HG02870 (cell line): ENCODE measurements around the gene ACOT4.
A peak's percentile ranks its signal among the peaks of the same experiment; 100 is the strongest.
"Not testable (repeated sequence)": the region's sequence is repeated elsewhere in the genome, so short reads cannot be mapped to it uniquely, and the experiment has no call there.

Experiments used
- ATAC-seq: cut with Tn5 transposase; IDR thresholded peaks from one replicate; pipeline ENCODE4 v1.9.1; 2021; ENCODE audit warnings: mild to moderate bottlenecking, moderate library complexity; ENCODE audit not compliant: unreplicated experiment

ACOT4 gene

DNA sequence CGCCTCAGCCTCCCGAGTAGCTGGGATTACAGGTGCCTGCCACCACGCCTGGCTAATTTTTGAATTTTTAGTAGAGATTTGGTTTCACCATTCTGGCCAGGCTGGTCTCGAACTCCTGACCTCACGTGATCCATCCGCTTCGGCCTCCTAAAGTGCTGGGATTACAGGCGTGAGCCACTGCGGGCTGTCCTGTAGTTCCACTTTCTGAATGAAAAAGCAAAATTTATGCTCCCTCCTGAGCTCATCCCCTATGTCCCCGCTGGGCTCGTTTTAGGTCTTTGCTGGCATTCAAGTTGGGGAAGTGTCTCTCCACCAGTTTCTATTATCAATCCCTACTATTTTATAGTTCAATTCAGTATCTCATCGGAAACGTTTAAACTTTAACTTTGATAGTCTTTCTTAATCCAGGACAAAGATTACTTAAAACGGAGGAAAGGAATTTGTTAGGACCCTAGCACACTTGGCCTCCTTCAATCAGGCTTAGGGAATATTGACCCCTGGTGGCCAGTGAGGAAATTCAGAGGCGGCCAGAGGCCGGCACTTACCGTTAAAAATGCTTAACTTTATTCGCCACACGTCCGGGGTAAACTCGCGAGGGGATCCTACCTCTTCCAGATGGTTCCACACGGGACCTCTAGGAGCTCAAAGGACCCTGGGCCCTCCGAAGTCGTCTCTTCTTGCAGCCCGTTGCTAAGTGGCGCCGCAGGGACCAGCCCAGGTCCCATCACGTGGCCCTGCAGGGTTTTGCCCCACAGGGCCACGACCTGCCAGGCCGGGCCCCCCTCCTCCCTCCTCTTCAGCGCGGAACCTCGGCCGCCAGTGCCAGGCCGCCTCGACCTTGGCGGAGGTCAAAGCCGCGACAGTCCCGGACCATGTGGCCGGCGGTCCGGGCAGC is 41.7 kb downstream of the ACOT4 start:
- peak; percentile 62 for ATAC-seq

DNA sequence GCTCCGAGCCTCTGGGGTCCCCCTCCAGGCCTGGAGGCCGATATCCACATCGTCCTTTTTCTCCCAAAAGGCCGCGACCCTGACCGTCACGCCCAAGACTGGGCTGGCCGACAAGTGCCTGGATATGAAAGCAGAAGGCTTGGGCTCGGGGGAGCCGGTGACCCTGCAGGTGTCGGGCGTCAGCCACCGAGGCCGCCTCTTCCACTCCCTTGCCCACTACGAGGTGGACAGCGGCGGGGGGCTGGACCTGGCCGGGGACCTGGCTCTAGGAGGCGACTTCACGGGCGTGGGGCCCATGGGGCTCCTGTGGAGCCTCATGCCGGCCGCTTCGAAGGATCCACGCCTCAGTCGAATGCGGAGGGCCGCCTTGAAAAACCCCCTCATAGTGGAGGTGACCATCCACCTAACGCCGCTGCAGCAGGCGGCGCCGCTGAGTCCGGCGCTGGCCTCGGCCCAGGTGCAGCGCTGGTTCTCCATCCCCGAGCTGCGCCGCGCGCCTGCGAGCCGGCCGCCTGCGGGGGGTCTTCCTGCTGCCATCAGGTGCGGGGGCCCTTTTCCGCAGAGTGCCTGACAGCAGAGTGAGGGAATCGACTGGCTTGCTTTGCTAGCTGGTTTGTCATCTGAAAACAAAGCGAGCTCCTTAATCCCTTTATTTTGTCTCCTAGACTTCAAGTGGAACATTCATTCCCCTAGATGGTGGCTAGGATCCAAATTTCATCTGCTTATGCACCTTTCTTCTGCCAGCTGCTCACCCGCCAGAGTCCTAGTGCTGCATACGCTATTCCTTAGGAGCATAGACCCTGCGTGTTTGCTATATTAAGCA is 42.5 kb downstream of the ACOT4 start:
- ATAC-seq: no peak

DNA sequence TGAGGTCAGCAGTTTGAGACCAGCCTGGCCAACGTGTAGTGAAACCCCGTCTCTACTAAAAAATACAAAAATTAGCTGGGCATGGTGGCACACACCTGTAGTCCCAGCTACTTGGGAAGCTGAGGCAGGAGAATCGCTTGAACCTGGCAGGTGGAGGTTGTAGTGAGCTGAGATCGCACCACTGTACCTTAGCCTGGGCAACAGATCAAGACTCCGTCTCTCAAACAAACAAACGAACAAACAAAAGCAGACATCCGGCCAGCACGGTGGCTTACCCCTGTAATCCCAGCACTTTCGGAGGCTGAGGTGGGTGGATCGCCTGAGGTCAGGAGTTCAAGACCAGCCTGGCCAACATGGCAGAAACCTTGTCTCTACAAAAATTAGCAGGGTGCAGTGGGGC is 44.7 kb downstream of the ACOT4 start:
- not testable (repeated sequence) for ATAC-seq

DNA sequence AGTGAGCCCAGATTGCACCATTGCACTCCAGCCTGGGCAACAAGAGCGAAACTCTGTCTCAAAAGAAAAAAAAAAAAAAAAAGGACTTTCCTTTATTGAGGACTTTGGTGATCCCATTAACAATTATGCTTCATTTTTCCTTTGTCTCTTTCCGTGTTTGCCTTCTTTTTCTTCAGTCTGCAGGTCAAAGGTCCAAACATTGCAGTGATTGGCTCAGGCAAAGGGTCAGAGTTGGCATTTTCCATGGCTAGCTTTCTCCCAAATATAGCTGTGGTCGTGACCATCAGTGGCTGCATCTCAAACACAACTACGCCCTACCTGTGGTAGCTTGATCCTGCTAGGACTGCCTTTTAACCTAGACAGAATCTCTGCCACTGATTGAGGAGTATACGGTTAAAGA is 46.2 kb downstream of the ACOT4 start:
- no peak for ATAC-seq

DNA sequence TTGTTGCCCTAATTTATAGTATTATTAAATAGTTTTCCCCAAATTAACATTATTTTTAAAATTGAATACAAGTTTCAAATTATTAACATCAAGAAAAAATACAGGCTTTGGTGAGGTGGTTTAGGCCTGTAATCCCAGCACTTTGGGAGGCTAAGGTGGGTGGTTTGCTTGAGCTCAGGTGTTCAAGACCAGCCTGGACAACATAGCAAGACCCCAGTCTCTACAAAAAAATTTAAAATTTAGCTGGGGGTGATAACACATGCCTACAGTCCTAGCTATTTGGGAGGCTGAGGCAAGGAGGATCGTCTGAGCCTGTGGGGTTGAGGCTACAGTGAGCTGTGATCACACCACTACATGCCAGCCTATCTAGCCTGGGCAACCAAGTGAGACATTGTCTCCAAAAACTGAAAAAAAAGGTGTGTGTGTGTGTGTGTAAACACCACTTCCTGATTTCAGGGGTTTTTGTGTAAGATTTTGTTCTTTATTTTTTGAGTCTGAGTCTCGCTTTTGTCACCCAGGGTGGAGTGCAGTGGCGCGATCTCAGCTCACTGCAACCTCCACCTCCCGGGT is 49.2 kb downstream of the ACOT4 start:
- ATAC-seq: no peak

DNA sequence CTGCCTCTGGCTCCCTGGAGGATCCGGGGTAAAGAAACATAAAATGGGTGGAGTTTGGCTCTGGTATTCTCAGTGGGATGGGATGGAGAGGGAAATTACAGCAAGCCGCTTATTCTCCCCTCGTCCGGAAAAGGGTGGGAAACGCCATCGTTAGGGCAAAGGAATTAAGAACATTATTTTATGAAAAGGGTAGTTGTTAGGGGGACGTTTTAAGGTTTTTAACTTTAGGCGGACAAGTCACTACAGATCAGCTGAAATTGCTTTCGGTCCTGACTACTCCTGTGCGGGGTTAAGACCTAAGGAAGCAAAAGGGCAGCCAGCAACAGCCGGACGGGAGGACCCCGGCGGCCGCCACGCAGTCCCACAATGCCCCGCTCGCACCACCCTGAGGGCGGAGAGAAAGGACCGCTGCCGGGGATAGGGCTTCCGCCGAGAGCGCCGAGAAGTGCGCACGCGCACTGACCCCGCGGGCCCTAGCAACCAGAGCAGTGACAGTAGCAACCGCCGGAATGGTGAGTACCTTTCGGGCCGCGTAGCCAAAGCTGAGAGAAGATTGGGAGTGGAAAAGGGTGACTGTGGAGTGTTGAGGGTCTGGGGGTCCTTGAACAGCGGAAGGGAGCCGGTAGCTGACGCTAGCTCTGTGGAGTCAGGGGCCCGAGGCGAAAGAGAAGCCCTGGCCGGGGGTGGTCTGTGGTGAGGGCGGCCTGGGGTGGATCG is 53.0 kb downstream of the ACOT4 start, which contains the start of gene DNAL1:
TSS of gene DNAL1 (plus strand) at position 456 of the 717 bp plus-strand sequence. CDS start at position 510, 54 bp downstream.
- ATAC-seq: peak; percentile 96

DNA sequence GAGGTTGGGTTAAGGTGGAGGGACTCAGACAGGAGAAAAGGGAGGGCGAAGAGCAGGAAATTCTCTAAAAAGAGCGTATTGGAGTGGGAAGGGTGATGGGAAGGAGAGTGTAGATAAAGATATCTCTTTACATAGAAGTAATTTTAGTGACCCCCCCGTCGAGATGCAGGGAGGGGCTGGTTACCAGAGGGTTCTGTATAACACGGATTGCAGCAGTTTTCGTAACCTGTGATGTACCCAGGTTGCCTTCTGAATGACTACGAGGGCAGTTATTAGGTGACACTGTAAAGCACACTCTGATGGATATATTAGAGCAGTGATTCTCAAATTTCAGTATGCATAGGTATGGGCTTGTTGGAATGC is 53.6 kb downstream of the ACOT4 start:
- no peak for ATAC-seq
